WI38 (cell line): ENCODE data around the gene SLC39A11.
"Not testable (repeated sequence)": the region's sequence is repeated elsewhere in the genome, so short reads cannot be mapped to it uniquely, and the experiment has no call there.

Experiments used
- H3K4me3 ChIP-seq: 2 replicates; pipeline ENCODE4 v1.5.1; 2011; ENCODE audit warnings: low read depth, mild to moderate bottlenecking, control low read depth, low read length
- TF ChIP-seq, protein P1 (sequence below): IDR thresholded peaks from 2 replicates; pipeline ENCODE4 v1.5.1; 2012; ENCODE audit warnings: low read depth, mild to moderate bottlenecking, control low read depth, low read length

The SLC39A11 gene

DNA sequence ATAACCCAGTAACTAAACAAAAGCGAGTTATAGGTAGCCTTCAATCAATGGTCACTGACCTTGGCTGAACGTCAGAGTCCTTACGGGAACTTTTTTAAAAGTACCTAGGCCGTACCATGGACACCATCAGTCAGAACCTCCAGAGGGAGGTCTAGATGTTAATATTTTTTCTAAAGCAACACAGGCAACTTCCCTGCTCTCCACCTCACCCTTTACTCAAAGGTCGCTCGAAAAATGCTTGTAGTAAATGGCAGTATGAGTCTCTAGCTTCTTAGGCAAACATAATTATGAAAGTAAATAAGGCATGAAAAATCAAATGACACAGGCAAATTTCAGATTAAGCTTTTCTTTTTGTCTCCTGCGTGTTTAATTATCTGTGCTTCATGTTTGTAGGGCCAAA is 82.1 kb downstream of the SLC39A11 start:
- TF ChIP-seq, protein P1, sequence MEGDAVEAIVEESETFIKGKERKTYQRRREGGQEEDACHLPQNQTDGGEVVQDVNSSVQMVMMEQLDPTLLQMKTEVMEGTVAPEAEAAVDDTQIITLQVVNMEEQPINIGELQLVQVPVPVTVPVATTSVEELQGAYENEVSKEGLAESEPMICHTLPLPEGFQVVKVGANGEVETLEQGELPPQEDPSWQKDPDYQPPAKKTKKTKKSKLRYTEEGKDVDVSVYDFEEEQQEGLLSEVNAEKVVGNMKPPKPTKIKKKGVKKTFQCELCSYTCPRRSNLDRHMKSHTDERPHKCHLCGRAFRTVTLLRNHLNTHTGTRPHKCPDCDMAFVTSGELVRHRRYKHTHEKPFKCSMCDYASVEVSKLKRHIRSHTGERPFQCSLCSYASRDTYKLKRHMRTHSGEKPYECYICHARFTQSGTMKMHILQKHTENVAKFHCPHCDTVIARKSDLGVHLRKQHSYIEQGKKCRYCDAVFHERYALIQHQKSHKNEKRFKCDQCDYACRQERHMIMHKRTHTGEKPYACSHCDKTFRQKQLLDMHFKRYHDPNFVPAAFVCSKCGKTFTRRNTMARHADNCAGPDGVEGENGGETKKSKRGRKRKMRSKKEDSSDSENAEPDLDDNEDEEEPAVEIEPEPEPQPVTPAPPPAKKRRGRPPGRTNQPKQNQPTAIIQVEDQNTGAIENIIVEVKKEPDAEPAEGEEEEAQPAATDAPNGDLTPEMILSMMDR = no peak
- no peak overlapping the region for H3K4me3 ChIP-seq

DNA sequence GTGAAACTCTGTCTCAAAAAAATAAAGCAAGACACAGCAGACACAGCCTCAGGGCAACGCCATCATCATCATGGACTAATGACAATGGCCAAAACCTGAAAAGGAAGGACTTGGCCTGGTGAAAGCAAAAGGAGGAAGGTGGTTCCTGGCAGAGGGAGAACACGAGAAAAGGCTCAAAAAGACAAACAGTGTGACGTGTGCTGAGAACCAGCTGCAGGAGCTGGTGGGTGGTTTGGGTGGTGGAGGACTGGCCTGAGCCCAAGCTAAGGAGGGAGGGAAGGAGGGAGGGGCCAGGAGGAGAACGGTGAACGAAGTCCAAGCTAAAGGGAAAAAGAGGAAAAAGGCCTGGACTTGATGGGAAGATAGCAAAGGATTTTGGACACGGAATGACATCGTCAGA is 85.1 kb downstream of the SLC39A11 start:
- H3K4me3 ChIP-seq = no peak overlapping the region
- TF ChIP-seq, protein P1 = no peak

GRCh38 chr17:73005360-73005759 is 87.1 kb downstream of the SLC39A11 start:
- TF ChIP-seq, protein P1 = no peak
- no peak overlapping the region for H3K4me3 ChIP-seq

DNA sequence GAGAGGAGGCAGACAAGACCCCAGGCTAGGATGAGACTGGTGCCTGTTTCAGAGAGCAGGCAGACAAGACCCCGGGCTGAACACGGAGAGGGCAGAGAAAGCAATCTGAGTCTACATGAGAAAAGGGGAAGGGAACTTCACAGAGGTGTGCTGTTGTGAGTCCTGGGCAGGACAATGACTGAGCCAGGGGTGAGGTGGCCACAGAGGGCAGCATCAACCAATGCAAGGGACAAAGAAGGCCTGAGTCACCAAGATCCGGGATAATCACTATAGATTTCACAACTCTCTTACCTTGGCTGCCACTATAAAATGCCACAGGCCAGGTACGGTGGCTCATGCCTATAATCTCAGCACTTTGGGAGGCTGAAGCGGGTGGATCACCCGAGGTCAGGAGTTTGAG is 89.0 kb downstream of the SLC39A11 start:
- TF ChIP-seq, protein P1 = no peak
- H3K4me3 ChIP-seq = no peak overlapping the region

DNA sequence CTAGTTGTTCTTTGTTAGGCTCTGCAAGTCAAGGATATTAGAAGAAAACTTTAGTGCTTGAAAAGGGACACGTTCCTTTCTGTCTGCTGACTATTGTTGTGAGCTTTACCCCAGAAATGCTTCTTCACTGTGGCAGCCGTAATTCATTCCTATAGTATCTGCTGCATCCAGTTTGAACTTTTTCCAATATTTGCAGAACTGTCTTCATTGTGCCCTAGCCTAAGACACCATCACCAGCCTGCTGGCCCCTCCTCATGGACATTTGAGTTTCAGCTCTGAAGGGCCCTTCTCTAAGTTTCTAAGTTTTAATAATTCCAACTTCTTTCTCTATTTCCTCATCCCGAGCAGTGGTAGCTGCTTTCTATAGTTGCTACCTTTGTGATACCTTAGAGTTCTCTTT is 91.7 kb downstream of the SLC39A11 start:
- TF ChIP-seq, protein P1 = no peak
- no peak overlapping the region for H3K4me3 ChIP-seq

DNA sequence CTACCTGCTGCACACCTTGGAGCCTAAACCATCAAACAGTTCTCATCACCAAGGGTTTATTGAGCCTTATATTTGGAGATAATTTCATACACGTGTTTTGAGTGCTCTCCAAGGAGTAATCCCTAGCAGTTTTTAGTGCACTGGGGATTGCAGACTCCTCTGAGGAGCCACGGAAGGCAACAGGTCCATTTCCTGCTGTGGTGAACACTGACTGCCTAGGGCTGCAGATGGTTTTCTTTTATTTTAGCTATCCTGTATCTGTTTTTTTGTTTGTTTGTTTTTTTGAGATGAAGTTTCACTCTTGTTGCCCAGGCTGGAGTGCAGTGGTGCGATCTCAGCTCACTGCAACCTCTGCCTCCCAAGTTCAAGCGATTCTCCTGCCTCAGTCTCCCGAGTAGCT is 93.0 kb downstream of the SLC39A11 start:
- not testable (repeated sequence) for H3K4me3 ChIP-seq

GRCh38 chr17:72998343-72998742 is 94.1 kb downstream of the SLC39A11 start:
- no peak overlapping the region for H3K4me3 ChIP-seq
- TF ChIP-seq, protein P1 = no peak

DNA sequence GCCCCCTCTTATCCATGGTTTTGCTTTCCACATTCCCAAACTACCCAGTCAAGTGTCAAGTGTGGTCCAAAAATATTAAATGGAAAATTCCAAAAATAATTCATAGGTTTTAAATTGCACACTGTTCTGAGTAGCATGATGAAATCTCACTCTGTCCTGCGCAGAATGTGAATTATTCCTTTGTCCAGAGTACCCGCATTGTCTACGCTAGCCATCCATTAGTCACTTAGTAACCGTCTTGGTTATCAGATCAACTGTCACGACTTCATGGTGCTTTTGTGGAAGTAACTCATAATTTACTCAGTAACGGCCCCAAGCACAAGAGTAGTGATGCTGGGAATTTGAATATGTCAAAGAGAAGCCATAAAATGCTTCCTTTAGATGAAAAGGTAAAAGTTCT is 94.9 kb downstream of the SLC39A11 start:
- TF ChIP-seq, protein P1 = no peak

More for the DNA sequence above, 94.9 kb downstream of the SLC39A11 start:
- H3K4me3 ChIP-seq = no peak overlapping the region
